ENCODE data around the gene MYO6. TPM values are rescaled to one million over a fixed set of nuclear protein-coding genes. Genes with fewer than 3 reads are reported as not detected.

The MYO6 gene
- total and polyA plus RNA-seq, 2 of the 8 experiments (the other 6 are each of a cell fraction or from before 2014, with no cell fraction given), result 8.3 to 21.9 TPM

DNA sequence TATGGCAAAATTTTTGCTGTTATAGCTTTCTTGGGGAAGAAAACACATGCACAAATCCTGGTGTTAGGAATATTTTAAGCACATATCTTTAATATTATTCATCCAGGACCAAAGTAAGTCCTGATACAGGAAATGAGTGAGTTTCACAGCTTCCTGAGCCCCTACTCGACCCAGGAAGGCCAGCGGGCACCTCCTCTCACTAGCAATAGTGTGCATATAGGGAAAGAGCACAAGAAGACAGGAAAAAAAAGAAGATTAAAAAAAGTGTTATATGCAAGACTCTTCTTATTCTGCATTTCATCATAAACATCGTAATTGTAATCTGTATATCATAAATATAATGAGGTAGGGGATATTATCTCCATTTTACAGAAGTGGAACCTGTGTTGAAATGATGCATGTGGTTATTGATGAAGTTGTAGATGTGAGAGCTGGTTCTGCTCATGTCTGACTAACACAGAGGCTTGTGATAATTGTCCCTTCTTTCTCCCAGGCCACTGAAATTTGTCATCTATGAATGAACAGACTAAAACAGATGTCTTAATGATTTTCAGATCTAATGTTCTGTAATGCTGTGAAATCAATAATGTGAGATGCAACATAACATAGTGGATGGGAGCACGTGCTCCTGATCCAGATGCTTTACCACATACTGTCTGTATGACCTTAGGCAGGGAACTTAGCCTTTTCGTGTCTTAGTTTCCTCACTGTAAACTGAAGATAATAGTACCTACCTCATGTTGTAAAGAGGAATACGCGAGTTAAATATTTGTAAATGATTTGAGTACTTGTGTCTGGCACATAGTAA, 101.2 kb downstream of the MYO6 start (continued):
- TF ChIP-seq, protein P1, sequence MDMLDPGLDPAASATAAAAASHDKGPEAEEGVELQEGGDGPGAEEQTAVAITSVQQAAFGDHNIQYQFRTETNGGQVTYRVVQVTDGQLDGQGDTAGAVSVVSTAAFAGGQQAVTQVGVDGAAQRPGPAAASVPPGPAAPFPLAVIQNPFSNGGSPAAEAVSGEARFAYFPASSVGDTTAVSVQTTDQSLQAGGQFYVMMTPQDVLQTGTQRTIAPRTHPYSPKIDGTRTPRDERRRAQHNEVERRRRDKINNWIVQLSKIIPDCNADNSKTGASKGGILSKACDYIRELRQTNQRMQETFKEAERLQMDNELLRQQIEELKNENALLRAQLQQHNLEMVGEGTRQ (IDR thresholded peaks at IDR 0.05; ENCODE audit: low read length), result no peak

All from H1 (cell line).